Measurements from ENCODE around the gene KDM2B. TPM values are rescaled to one million over a fixed set of nuclear protein-coding genes. Genes with fewer than 3 reads are reported as not detected.

KDM2B gene
- total and polyA plus RNA-seq, 10 of the 15 experiments (the other 5 are each of a cell fraction or from before 2014, with no cell fraction given) = 13.6 to 124 (median 40.4) TPM

GRCh38 chr12:121610239-121611149 lies 29.7 kb upstream of the KDM2B start:
- Histone ChIP-seq H3K79me2 (ENCODE audit: control insufficient read depth, insufficient read depth, low read length) (no peaks in the 10 kb centered on the region), H3K27me3 (replicated peaks in 1 of 2; ENCODE audit: control insufficient read depth in 2 of 2, insufficient read depth in 2 of 2, low read length in 1 of 2) (no peaks in the 10 kb centered on the region), H3K27ac (ENCODE audit: control insufficient read depth, insufficient read depth) (no peak overlapping the region), H3K4me3 (no peak overlapping the region), H3K9ac (ENCODE audit: control insufficient read depth, insufficient read depth, low read length) (no peak overlapping the region), H2AFZ (ENCODE audit: control insufficient read depth, low read depth, low read length) (no peak overlapping the region), H4K20me1 (ENCODE audit: control insufficient read depth, insufficient read depth) (no peaks in the 10 kb centered on the region), H3K36me3 (ENCODE audit: control insufficient read depth in 2 of 2, insufficient read depth in 2 of 2, low read length in 1 of 2) (no peaks in the 10 kb centered on the region), H3K4me2 (ENCODE audit: control insufficient read depth, insufficient read depth) (no peak overlapping the region), H3K9me3 (replicated peaks; ENCODE audit: control insufficient read depth, insufficient read depth, low read length) (no peaks in the 10 kb centered on the region), H3K4me1 (ENCODE audit: control insufficient read depth, insufficient read depth, low read length) (peaks cover 11% of the 10 kb centered on the region; the same call in 1 of the 2 replicates)
- DNase-seq (ENCODE audit: low read depth, low spot score) = no peak
- FAIRE-seq = no peak
- POLR2A ChIA-PET = interaction anchor here (0.6 to 1.3 kb wide), 4 partner anchors 10 to 460 kb away, joined by 3 to 5 read pairs (median 4); no protein-coding TSS in a partner anchor
- RAD21 ChIA-PET (ENCODE audit: unreplicated experiment) = no interaction called here
- intact Hi-C loops (cut with micrococcal nuclease; ENCODE audit: unreplicated experiment) (no loop called here), in situ Hi-C loops (cut with MboI) (no loop called here)
- CTCF ChIA-PET = interaction anchor here (0.6 to 1.7 kb wide), 6 partner anchors 10 to 353 kb away, joined by 3 to 8 read pairs (median 4); no protein-coding TSS in a partner anchor
- no peak for ATAC-seq
- WGBS (ENCODE audit: insufficient coverage, insufficient replicate concordance, low lambda C conversion rate, missing lambda C conversion rate) = 47% methylated on average over 11 of the region's 11 CpGs
- TF ChIP-seq TCF7 (IDR thresholded peaks at IDR 0.05; ENCODE audit: borderline replicate concordance) (no peak), WRNIP1 (IDR thresholded peaks at IDR 0.05; ENCODE audit: borderline replicate concordance, low read depth, low read length) (no peak), FOS (IDR thresholded peaks at IDR 0.05; ENCODE audit: borderline replicate concordance, extremely low read depth, insufficient read length) (no peak), RFX5 (IDR thresholded peaks at IDR 0.05; ENCODE audit: low read depth, low read length) (no peak), RAD21 (IDR thresholded peaks at IDR 0.05; ENCODE audit: insufficient read depth, low read depth, low read length) (no peak), PAX8 (IDR thresholded peaks at IDR 0.05) (no peak), ZBTB40 (IDR thresholded peaks at IDR 0.05; ENCODE audit: borderline replicate concordance) (no peak), SP1 (IDR thresholded peaks at IDR 0.05; ENCODE audit: low read depth, low read length) (no peak), SMAD5 (IDR thresholded peaks at IDR 0.05; ENCODE audit: low read depth) (no peak), EGR1 (IDR thresholded peaks at IDR 0.05; ENCODE audit: borderline replicate concordance in 1 of 2, low read depth in 2 of 2, low read length in 2 of 2) (no peak), IKZF2 (IDR thresholded peaks at IDR 0.05) (no peak), ASH2L (IDR thresholded peaks at IDR 0.05; ENCODE audit: borderline replicate concordance, low read depth) (no peak), HSF1 (IDR thresholded peaks at IDR 0.05; ENCODE audit: low read depth, low read length) (no peak)
- SMC1A ChIA-PET (ENCODE audit: uncharacterized antibody, unreplicated experiment) = interaction anchor here (0.8 to 1.4 kb wide), 4 partner anchors 9 to 58 kb away, joined by 3 to 5 read pairs (median 4); no protein-coding TSS in a partner anchor
- BruUV-seq (replicated peaks) = no TSS peak

All from GM12878 (cell line).